Smooth muscle cell (in vitro differentiated cells): ENCODE data around the gene PCMT1. TPM values are rescaled to one million over a fixed set of nuclear protein-coding genes. Genes with fewer than 3 reads are reported as not detected.

Experiments
- DNase-seq: peaks from one replicate; lab custom pipeline; 2025; ENCODE audit not compliant: unreplicated experiment; lab: John Stamatoyannopoulos, UW
- H2AFZ ChIP-seq: fragments of 200-600 bp; sonication (generic); 2 replicates; pipeline ENCODE4 v1.6.0; 2016; ENCODE audit warnings: antibody characterized with exemption, low read depth, mild to moderate bottlenecking
- H3F3A ChIP-seq: fragments of 200-600 bp; sonication (generic); 2 replicates; pipeline ENCODE4 v1.6.0; 2017; ENCODE audit warnings: antibody characterized with exemption, low read depth
- H3K27ac ChIP-seq: fragments of 200-600 bp; sonication (generic); 2 replicates; pipeline ENCODE4 v1.5.1; 2016; ENCODE audit warnings: low read depth, mild to moderate bottlenecking
- H3K27me3 ChIP-seq: fragments of 200-600 bp; sonication (generic); 2 replicates; pipeline ENCODE4 v1.6.1; 2016; ENCODE audit warnings: low read depth, mild to moderate bottlenecking
- H3K36me3 ChIP-seq: fragments of 200-600 bp; sonication (generic); 2 replicates; pipeline ENCODE4 v1.5.1; 2016; ENCODE audit warnings: low read depth
- H3K4me1 ChIP-seq: fragments of 200-600 bp; sonication (generic); 2 replicates; pipeline ENCODE4 v1.5.1; 2016; ENCODE audit warnings: low read depth
- H3K4me2 ChIP-seq: fragments of 200-600 bp; sonication (generic); 2 replicates; pipeline ENCODE4 v1.6.0; 2016; ENCODE audit warnings: mild to moderate bottlenecking
- H3K4me3 ChIP-seq: fragments of 200-600 bp; sonication (generic); 2 replicates; pipeline ENCODE4 v1.5.1; 2016; ENCODE audit warnings: mild to moderate bottlenecking
- H3K79me2 ChIP-seq: fragments of 200-600 bp; sonication (generic); 2 replicates; pipeline ENCODE4 v1.6.0; 2016; ENCODE audit warnings: low read depth, mild to moderate bottlenecking
- H3K9ac ChIP-seq: fragments of 200-600 bp; sonication (generic); 2 replicates; pipeline ENCODE4 v1.6.0; 2016; ENCODE audit warnings: low read depth
- H3K9me3 ChIP-seq: fragments of 200-600 bp; sonication (generic); replicated peaks from 2 replicates; pipeline ENCODE4 v1.5.1; 2016; ENCODE audit warnings: low read depth
- H4K20me1 ChIP-seq: fragments of 200-600 bp; sonication (generic); 2 replicates; pipeline ENCODE4 v1.6.0; 2016; ENCODE audit warnings: low read depth
- CTCF ChIP-seq: fragments of 200-600 bp; sonication (generic); IDR thresholded peaks from 2 replicates; pipeline ENCODE4 v1.5.1; 2017; ENCODE audit warnings: borderline replicate concordance, mild to moderate bottlenecking, antibody characterized with exemption; ENCODE audit not compliant: insufficient read depth, poor library complexity, severe bottlenecking
- WGBS: methylation state at CpG from one replicate; pipeline ENCODE4 v1.1.7; 2016; ENCODE audit warnings: low lambda C conversion rate; 5-methylcytosine and 5-hydroxymethylcytosine counted together
- polyA plus RNA-seq: library from polyadenylated mRNA; unstranded; fragments of >200 nt; fragmentation: Nextera tagmentation; extraction: Ambion mirVana; gene quantifications from 2 replicates; pipeline ENCODE4 v1.2.1, GENCODE V29; 2016
- total RNA-seq: library from RNA; depleted of rRNA; stranded (reverse); fragments of >200 nt; gene quantifications from 2 replicates; pipeline ENCODE4 v1.2.3, GENCODE V29; 2014

Gene PCMT1
- total and polyA plus RNA-seq, 2 experiments from 2014 or later = 97.9 to 139 TPM

GRCh38 chr6:149754548-149754947, 5.0 kb downstream of the PCMT1 start:
- Histone ChIP-seq H2AFZ (no peak overlapping the region), H3K9ac (no peak overlapping the region), H4K20me1 (peaks cover 94% of the 10 kb centered on the region), H3K4me2 (no peak overlapping the region), H3K79me2 (peaks cover 99% of the 10 kb centered on the region), H3F3A (no peaks in the 10 kb centered on the region), H3K27ac (no peak overlapping the region), H3K36me3 (no peaks in the 10 kb centered on the region), H3K4me3 (no peak overlapping the region), H3K9me3 (no peaks in the 10 kb centered on the region), H3K27me3 (no peaks in the 10 kb centered on the region), H3K4me1 (peaks cover 6% of the 10 kb centered on the region)
- TF ChIP-seq CTCF = no peak
- WGBS = 87% methylated on average over 4 of the region's 4 CpGs
- no peak for DNase-seq

- H3K79me2 ChIP-seq = peaks cover 99% of the 10 kb centered on the region
- no peak overlapping the region for H3K4me2 ChIP-seq
- peaks cover 100% of the 10 kb centered on the region for H4K20me1 ChIP-seq
- no peak overlapping the region for H3K9ac ChIP-seq
- no peaks in the 10 kb centered on the region for H3K9me3 ChIP-seq
- DNase-seq = no peak
- H2AFZ ChIP-seq = no peak overlapping the region
- H3K27ac ChIP-seq = no peak overlapping the region
- no peaks in the 10 kb centered on the region for H3K27me3 ChIP-seq
- WGBS = 94% methylated on average over 9 of the region's 9 CpGs
- peaks cover 4% of the 10 kb centered on the region for H3K4me1 ChIP-seq
- no peaks in the 10 kb centered on the region for H3K36me3 ChIP-seq
- TF ChIP-seq CTCF = no peak
- no peaks in the 10 kb centered on the region for H3F3A ChIP-seq
- no peak overlapping the region for H3K4me3 ChIP-seq
These were observed 6.0 kb downstream of the PCMT1 start for GRCh38 chr6:149755300-149756260.

- WGBS = 97% methylated on average over 6 of the region's 7 CpGs
- Histone ChIP-seq H3K4me2 (no peak overlapping the region), H3K4me3 (no peak overlapping the region), H3K79me2 (peaks cover 97% of the 10 kb centered on the region), H3F3A (no peaks in the 10 kb centered on the region), H3K36me3 (no peaks in the 10 kb centered on the region), H4K20me1 (peaks cover 97% of the 10 kb centered on the region), H3K27me3 (no peaks in the 10 kb centered on the region), H3K4me1 (no peaks in the 10 kb centered on the region), H3K27ac (no peak overlapping the region), H3K9me3 (no peaks in the 10 kb centered on the region), H3K9ac (no peak overlapping the region), H2AFZ (no peak overlapping the region)
- TF ChIP-seq CTCF = no peak
- DNase-seq = no peak
These were observed 6.7 kb downstream of the PCMT1 start for GRCh38 chr6:149756261-149756636.

GRCh38 chr6:149761438-149761837, 11.9 kb downstream of the PCMT1 start:
- H3K79me2 ChIP-seq = peaks cover 85% of the 10 kb centered on the region
- H3F3A ChIP-seq = no peaks in the 10 kb centered on the region
- no peak overlapping the region for H3K4me2 ChIP-seq
- no peak overlapping the region for H3K4me3 ChIP-seq
- no peaks in the 10 kb centered on the region for H3K27me3 ChIP-seq
- H3K9ac ChIP-seq = no peak overlapping the region
- DNase-seq = no peak
- peaks cover 6% of the 10 kb centered on the region for H3K9me3 ChIP-seq
- H3K36me3 ChIP-seq = peaks cover 6% of the 10 kb centered on the region
- peaks cover 61% of the 10 kb centered on the region for H4K20me1 ChIP-seq
- H3K4me1 ChIP-seq = no peaks in the 10 kb centered on the region
- 95% methylated on average over 1 of the region's 1 CpG for whole genome bisulfite sequencing
- no peak overlapping the region for H2AFZ ChIP-seq
- H3K27ac ChIP-seq = no peak overlapping the region
- TF ChIP-seq CTCF = no peak
